ENCODE results near the gene TRIO.

DNA sequence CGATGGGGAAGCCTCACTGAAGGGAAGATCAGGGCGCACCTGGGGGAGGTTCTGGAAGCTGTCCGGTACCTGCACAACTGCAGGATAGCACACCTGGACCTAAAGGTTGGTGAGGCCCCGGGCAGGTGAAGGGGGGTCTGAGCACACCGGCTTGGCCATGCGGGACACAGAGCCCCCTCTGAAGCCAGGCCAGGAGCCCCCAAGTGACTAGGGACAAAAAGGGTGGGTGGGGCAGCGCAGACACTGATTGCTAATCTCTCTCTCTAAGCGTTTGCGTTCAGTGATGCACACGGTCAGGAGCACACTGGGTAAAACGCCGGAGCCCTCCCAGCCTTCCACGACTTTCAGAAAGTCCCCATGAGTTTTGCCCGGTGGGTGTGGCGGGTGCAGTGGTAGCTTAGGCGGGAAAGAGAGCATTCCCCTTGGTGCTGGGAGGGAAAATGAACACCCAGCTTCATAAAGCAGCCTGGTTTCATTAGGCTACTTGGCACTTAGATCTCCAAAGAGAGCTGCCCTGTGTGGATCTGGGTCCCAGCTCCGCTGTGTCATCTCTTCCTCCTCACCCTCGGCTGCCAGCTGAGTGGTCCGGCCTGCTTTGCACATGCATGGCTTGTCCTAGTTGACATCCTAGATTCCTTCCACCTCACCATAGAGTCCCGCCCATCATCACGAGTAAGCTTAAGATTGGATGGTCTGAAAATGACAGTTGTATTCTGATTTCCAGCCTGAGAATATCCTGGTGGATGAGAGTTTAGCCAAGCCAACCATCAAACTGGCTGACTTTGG, 364.2 kb downstream of the TRIO start:
- TF ChIP-seq, protein P1, sequence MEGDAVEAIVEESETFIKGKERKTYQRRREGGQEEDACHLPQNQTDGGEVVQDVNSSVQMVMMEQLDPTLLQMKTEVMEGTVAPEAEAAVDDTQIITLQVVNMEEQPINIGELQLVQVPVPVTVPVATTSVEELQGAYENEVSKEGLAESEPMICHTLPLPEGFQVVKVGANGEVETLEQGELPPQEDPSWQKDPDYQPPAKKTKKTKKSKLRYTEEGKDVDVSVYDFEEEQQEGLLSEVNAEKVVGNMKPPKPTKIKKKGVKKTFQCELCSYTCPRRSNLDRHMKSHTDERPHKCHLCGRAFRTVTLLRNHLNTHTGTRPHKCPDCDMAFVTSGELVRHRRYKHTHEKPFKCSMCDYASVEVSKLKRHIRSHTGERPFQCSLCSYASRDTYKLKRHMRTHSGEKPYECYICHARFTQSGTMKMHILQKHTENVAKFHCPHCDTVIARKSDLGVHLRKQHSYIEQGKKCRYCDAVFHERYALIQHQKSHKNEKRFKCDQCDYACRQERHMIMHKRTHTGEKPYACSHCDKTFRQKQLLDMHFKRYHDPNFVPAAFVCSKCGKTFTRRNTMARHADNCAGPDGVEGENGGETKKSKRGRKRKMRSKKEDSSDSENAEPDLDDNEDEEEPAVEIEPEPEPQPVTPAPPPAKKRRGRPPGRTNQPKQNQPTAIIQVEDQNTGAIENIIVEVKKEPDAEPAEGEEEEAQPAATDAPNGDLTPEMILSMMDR (conservative IDR thresholded peaks at IDR 0.05 in 1 of 2, IDR thresholded peaks at IDR 0.05 in 1 of 2; ENCODE audit: low read depth in 1 of 2, low read length in 2 of 2) = no peak
- no peak for TF ChIP-seq EZH2 (IDR thresholded peaks at IDR 0.05; ENCODE audit: low read length, missing control alignments)
